ENCODE measurements around the gene STAP2. TPM values are rescaled to one million over a fixed set of nuclear protein-coding genes. Genes with fewer than 3 reads are reported as not detected.

The STAP2 gene
- total RNA-seq, 2 donors from 2014 or later: 17.9 to 31.0 TPM

- ATAC-seq (no peak), DNase-seq (peak in 1 of 4 donors; percentile 13)
- Histone ChIP-seq H3K9me3 (no peaks in the 10 kb centered on the region), H3K4me3 (no peak overlapping the region), H3K36me3 (replicated peaks in 1 of 2; ENCODE audit: insufficient read depth in 1 of 2, low read depth in 2 of 2) (peaks cover 13 to 30% of the 10 kb centered on the region in 2 donors), H3K4me1 (peaks cover 10% of the 10 kb centered on the region), H3K27ac (no peak overlapping the region), H3K27me3 (no peaks in the 10 kb centered on the region)
- TF ChIP-seq POLR2A (IDR thresholded peaks at IDR 0.05) (no peak), CTCF (IDR thresholded peaks at IDR 0.05) (no peak)
- intact Hi-C loops (cut with DNase I): no loop called here
- 88 to 90% methylated on average over 22 to 25 of the region's 26 CpGs for WGBS, 2 donors
Measured at GRCh38 chr19:4363571-4364304, 25.1 kb upstream of the STAP2 start.

GRCh38 chr19:4362831-4363545 is 24.4 kb upstream of the STAP2 start:
- Histone ChIP-seq H3K4me3 (no peak overlapping the region), H3K4me1 (peaks cover 3% of the 10 kb centered on the region), H3K36me3 (replicated peaks in 1 of 2; ENCODE audit: insufficient read depth in 1 of 2, low read depth in 2 of 2) (peaks cover 13 to 30% of the 10 kb centered on the region in 2 donors), H3K9me3 (no peaks in the 10 kb centered on the region), H3K27ac (no peak overlapping the region), H3K27me3 (no peaks in the 10 kb centered on the region)
- intact Hi-C loops (cut with DNase I): no loop called here
- WGBS, 2 donors: 75 to 95% methylated on average over 8 to 21 of the region's 22 CpGs
- ATAC-seq (no peak), DNase-seq (no peak)
- TF ChIP-seq POLR2A (IDR thresholded peaks at IDR 0.05) (no peak), CTCF (IDR thresholded peaks at IDR 0.05) (peak in 2 of 7 experiments; percentile 13 to 18)

GRCh38 chr19:4362101-4362828 is 23.6 kb upstream of the STAP2 start:
- intact Hi-C loops (cut with DNase I): no loop called here
- Histone ChIP-seq H3K9me3 (no peaks in the 10 kb centered on the region), H3K36me3 (replicated peaks in 1 of 2; ENCODE audit: insufficient read depth in 1 of 2, low read depth in 2 of 2) (peaks cover 13 to 30% of the 10 kb centered on the region in 2 donors), H3K4me1 (no peaks in the 10 kb centered on the region), H3K27me3 (no peaks in the 10 kb centered on the region), H3K4me3 (no peak overlapping the region), H3K27ac (no peak overlapping the region)
- TF ChIP-seq CTCF (IDR thresholded peaks at IDR 0.05) (no peak), POLR2A (IDR thresholded peaks at IDR 0.05) (no peak)
- WGBS, 2 donors: 87 to 92% methylated on average over 17 to 32 of the region's 32 CpGs
- DNase-seq (no peak), ATAC-seq (no peak)

- no peak overlapping the region for H3K4me3 ChIP-seq
- DNase-seq: no peak
- H3K27me3 ChIP-seq: no peaks in the 10 kb centered on the region
- no peaks in the 10 kb centered on the region for H3K4me1 ChIP-seq
- H3K9me3 ChIP-seq: no peaks in the 10 kb centered on the region
- WGBS, 2 donors: 88 to 89% methylated on average over 10 to 32 of the region's 50 CpGs
- no peak overlapping the region for H3K27ac ChIP-seq
- TF ChIP-seq POLR2A (IDR thresholded peaks at IDR 0.05) (no peak), CTCF (IDR thresholded peaks at IDR 0.05) (no peak)
- intact Hi-C loops (cut with DNase I): no loop called here
- H3K36me3 ChIP-seq (replicated peaks in 1 of 2; ENCODE audit: insufficient read depth in 1 of 2, low read depth in 2 of 2): peaks cover 13 to 30% of the 10 kb centered on the region in 2 donors
- ATAC-seq: no peak
Measured at GRCh38 chr19:4361152-4362046, 22.8 kb upstream of the STAP2 start.
